ENCODE data around the gene DNAJC22. TPM values are rescaled to one million over a fixed set of nuclear protein-coding genes. Genes with fewer than 3 reads are reported as not detected.
"Not testable (repeated sequence)": the region's sequence is repeated elsewhere in the genome, so short reads cannot be mapped to it uniquely, and the experiment has no call there.

The DNAJC22 gene
- not detected for total RNA-seq

- no peak for DNase-seq
Observed at GRCh38 chr12:49346659-49347310, at the start of gene DNAJC22. Gene DNAJC22, plus strand, starts transcription at chr12:49346888. Its CDS starts 1,985 bp downstream, at chr12:49348873.

DNA sequence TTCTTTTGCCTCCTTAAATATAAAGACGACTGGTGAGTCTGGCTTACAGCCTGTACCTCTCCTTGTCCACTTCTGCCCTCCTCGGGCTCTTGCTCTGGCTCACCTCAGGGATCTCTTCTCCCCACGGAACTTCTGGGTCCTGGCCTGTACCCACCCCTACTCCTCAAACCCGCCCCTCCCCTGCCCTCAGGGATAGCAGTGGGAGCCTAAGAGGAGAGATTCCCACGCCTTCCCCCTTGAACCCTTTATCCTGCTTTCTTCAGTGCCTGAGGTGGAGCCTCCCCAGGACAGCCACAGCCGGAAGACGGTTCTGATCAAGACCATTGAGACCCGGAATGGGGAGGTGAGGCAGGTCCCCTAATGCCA, 49.0 kb upstream of the DNAJC22 start:
- no peak for DNase-seq

DNA sequence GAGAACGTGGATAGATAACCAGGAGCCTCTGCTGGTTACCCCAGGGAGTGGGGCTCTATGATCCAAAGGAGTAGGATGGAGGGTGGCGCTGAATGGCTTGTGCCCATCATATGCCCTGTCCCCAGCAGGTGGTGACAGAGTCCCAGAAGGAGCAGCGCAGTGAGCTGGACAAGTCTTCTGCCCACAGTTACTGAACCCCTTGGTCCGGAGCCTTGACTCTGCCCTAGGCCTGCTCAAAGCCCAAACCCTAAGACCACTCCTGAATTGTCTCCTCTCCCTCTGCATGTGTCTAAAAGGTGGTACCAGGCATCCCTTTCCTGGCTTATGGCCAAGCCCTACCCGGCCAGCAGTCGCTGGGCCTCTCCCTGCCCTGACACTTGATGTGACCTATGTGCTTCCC, 48.5 kb upstream of the DNAJC22 start:
- DNase-seq, result no peak

- no peak for DNase-seq
Observed at GRCh38 chr12:49301760-49302159, 44.9 kb upstream of the DNAJC22 start.

GRCh38 chr12:49304161-49304560, 42.5 kb upstream of the DNAJC22 start:
- DNase-seq, result peak; percentile 77

- no peak for DNase-seq
Observed at GRCh38 chr12:49305762-49306510, 40.8 kb upstream of the DNAJC22 start.

DNA sequence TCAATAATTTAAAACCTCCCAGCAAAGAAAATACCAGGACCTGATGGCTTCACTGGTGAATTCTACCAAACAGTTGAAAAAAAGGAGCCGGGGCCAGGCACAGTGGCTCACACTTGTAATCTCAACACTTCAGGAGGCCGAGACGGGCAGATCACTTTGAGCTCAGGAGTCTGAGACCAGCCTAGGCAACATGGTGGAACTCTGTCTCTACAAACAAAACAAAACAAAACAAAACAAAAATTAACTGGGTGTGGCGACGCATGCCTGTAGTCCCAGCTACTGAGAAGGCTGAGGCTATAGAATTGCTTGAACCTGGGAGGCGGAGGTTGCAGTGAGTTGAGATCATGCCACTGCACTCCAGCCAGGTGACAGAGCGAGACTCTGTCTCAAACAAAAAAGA, 37.3 kb upstream of the DNAJC22 start:
- no peak for DNase-seq

DNA sequence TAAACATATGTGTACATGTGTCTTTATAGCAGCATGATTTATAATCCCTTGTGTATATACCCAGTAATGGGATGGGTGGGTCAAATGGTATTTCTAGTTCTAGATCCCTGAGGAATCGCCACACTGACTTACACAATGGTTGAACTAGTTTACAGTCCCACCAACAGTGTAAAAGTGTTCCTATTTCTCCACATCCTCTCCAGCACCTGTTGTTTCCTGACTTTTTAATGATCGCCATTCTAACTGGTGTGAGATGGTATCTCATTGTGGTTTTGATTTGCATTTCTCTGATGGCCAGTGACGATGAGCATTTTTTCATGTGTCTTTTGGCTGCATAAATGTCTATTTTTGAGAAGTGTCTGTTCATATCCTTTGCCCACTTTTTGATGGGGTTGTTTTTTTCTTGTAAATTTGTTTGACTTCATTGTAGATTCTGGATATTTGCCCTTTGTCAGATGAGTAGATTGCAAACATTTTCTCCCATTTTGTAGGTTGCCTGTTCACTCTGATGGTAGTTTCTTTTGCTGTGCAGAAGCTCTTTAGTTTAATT, 36.2 kb upstream of the DNAJC22 start:
- not testable (repeated sequence) for DNase-seq

GRCh38 chr12:49314811-49315210, 31.9 kb upstream of the DNAJC22 start:
- DNase-seq, result no peak

DNA sequence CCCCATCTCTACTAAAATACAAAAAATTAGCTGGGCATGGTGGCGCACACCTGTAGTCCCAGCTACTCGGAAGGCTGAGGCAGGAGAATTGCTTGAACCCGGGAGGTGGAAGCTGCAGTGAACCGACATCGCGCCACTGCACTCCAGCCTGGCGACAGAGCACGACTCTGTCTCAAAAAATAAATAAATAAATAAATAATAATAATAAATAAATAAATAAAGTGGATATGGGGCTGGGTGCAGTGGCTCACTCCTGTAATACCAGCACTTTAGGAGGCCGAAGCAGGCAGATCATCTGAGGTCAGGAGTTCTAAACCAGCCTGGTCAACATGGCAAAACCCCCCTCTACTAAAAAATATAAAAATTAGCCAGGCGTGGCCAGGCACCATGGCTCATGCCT, 29.6 kb upstream of the DNAJC22 start:
- DNase-seq, result not testable (repeated sequence)

DNA sequence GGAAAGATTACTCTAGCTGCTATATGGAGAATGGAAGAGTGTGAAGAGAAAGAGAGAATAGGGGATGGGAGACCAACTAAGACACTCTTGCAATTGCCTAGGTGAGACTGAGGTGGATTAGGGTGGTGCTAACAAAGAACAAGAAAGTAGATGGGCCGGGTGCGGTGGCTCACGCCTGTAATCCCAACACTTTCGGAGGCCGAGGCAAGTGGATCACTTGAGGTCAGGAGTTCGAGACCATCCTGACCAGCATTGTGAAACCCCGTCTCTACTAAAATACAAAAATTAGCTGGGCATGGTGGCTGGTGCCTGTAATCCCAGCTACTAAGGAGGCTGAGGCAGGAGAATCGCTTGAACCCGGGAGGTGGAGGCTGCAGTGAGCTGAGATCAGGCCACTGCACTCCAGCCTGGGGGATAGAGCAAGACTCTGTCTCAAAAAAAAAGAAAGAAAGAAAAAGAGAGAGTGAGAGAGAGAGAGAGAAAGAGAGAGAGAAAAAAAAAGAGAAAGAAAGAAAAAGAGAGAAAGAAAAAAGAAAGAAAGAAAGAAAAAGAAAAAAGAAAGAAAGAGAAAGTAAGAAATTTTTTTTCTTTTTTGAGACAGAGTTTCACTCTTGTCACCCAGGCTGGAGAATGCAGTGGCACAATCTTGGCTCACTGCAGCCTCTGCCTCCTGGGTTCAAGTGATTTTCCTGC, 26.1 kb upstream of the DNAJC22 start:
- DNase-seq, result not testable (repeated sequence)

GRCh38 chr12:49322367-49322707, 24.4 kb upstream of the DNAJC22 start:
- DNase-seq, result no peak

GRCh38 chr12:49322708-49323523, 23.8 kb upstream of the DNAJC22 start, which contains the start of gene TROAP:
Gene TROAP, plus strand, starts transcription at chr12:49323255. Its CDS starts 354 bp downstream, at chr12:49323609.
- peak; percentile 100 for DNase-seq

GRCh38 chr12:49323524-49324097, 23.1 kb upstream of the DNAJC22 start:
- DNase-seq, result no peak

- no peak for DNase-seq
Observed at GRCh38 chr12:49325606-49326005, 21.1 kb upstream of the DNAJC22 start.

DNA sequence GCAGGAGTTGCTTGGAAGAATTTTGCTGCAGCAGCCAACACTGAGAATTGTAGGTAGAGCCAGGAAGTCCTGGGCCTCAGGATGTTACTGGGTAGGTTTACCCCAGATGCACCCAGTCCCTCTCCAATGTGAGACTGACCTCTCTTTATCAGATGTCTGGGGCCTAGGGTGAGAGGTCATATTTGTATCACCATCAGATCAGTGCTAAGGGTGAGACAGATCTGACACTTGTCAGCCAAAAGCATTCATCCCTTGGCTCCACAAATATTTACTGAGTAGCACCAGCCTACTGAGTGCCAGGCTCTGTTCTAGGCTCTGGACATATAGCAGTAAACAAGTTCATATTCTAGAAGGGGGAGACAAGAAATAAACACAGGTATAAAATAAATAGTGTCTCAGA, 19.3 kb upstream of the DNAJC22 start:
- no peak for DNase-seq

DNA sequence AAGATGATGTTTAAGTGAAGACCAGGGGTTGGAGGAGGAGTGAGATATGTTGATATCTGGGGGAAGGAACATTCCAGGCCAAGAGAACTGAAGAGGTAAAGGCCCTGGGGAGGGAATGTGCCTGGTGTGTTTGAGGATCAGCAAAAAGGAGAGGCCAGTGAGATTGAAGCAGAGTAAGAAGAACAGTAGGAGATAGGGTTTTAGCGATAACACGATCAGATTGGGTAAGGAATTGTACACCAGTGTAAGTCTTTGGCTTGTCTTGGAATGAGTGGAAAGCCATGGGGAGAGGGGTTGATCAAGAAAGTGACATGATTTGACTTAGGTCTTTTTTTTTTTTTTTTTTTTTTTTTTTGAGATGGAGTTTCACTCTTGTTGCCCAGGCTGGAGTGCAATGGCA, 18.8 kb upstream of the DNAJC22 start:
- DNase-seq, result no peak

GRCh38 chr12:49328816-49329215, 17.9 kb upstream of the DNAJC22 start:
- DNase-seq, result no peak

GRCh38 chr12:49330032-49330619, 16.6 kb upstream of the DNAJC22 start:
- DNase-seq, result no peak

GRCh38 chr12:49330631-49331379, 15.9 kb upstream of the DNAJC22 start:
- no peak for DNase-seq

Data from tongue (tissue), 2 donors.